Hepatocyte (in vitro differentiated cells): Measurements from ENCODE around the gene RRM1. TPM values are rescaled to one million over a fixed set of nuclear protein-coding genes. Genes with fewer than 3 reads are reported as not detected.

Experiments used
- DNase-seq: peaks from one replicate; pipeline ENCODE4 v3.0.0-alpha.2; 2016; ENCODE audit warnings: low spot score
- H2AFZ ChIP-seq: fragments of 200-600 bp; sonication (generic); 2 replicates; pipeline ENCODE4 v1.6.0; 2016; ENCODE audit warnings: antibody characterized with exemption, mild to moderate bottlenecking
- H3K27ac ChIP-seq: fragments of 200-600 bp; sonication (generic); 2 replicates; pipeline ENCODE4 v1.5.1; 2016; ENCODE audit warnings: mild to moderate bottlenecking
- H3K27me3 ChIP-seq: fragments of 200-600 bp; sonication (generic); 2 replicates; pipeline ENCODE4 v1.6.1; 2016
- H3K36me3 ChIP-seq: fragments of 200-600 bp; sonication (generic); replicated peaks from 2 replicates; pipeline ENCODE4 v1.5.1; 2016; ENCODE audit warnings: low read depth; ENCODE audit not compliant: insufficient read depth
- H3K4me1 ChIP-seq: fragments of 200-600 bp; sonication (generic); 2 replicates; pipeline ENCODE4 v1.5.1; 2016; ENCODE audit warnings: mild to moderate bottlenecking, moderate library complexity; ENCODE audit not compliant: insufficient read depth
- H3K4me2 ChIP-seq: fragments of 200-600 bp; sonication (generic); 2 replicates; pipeline ENCODE4 v1.6.0; 2016
- H3K4me3 ChIP-seq: fragments of 200-600 bp; sonication (generic); 2 replicates; pipeline ENCODE4 v1.5.1; 2016; ENCODE audit warnings: mild to moderate bottlenecking
- H3K79me2 ChIP-seq: fragments of 200-600 bp; sonication (generic); 2 replicates; pipeline ENCODE4 v1.6.0; 2017; ENCODE audit warnings: mild to moderate bottlenecking
- H3K9me2 ChIP-seq: fragments of 200-600 bp; sonication (generic); replicated peaks from 2 replicates; pipeline ENCODE4 v1.6.0; 2017; ENCODE audit warnings: mild to moderate bottlenecking; ENCODE audit not compliant: insufficient read depth
- H3K9me3 ChIP-seq: fragments of 200-600 bp; sonication (generic); 2 replicates; pipeline ENCODE4 v1.5.1; 2016; ENCODE audit warnings: low read depth, mild to moderate bottlenecking
- H4K20me1 ChIP-seq: fragments of 200-600 bp; sonication (generic); 2 replicates; pipeline ENCODE4 v1.6.0; 2016; ENCODE audit warnings: mild to moderate bottlenecking; ENCODE audit not compliant: insufficient read depth, poor library complexity, severe bottlenecking
- EZH2 ChIP-seq: fragments of 200-600 bp; sonication (generic); IDR thresholded peaks from 2 replicates; pipeline ENCODE4 v1.6.1; 2016; ENCODE audit warnings: antibody characterized with exemption, mild to moderate bottlenecking, borderline replicate concordance
- EZH2phosphoT487 ChIP-seq: fragments of 200-600 bp; sonication (generic); IDR thresholded peaks from one replicate; pipeline ENCODE4 v1.6.1; 2018; ENCODE audit warnings: antibody characterized with exemption, mild to moderate bottlenecking, low read depth, moderate library complexity; ENCODE audit not compliant: unreplicated experiment, severe bottlenecking
- WGBS: methylation state at CpG from one replicate; pipeline ENCODE4 v1.1.6; 2016; ENCODE audit warnings: low lambda C conversion rate; ENCODE audit errors: missing lambda C conversion rate; 5-methylcytosine and 5-hydroxymethylcytosine counted together
- polyA plus RNA-seq: library from polyadenylated mRNA; unstranded; fragments of >200 nt; fragmentation: Nextera tagmentation; extraction: Ambion mirVana; gene quantifications from 2 replicates; pipeline ENCODE4 v1.2.1, GENCODE V29; 2016
- total RNA-seq: library from RNA; depleted of rRNA; stranded (reverse); fragments of >200 nt; gene quantifications from 2 replicates; pipeline ENCODE4 v1.2.3, GENCODE V29; 2014
- TF ChIP-seq, protein P1 (sequence below): fragments of 200-600 bp; sonication (generic); IDR thresholded peaks from 2 replicates; pipeline ENCODE4 v1.5.1; 2016; ENCODE audit warnings: antibody characterized with exemption, mild to moderate bottlenecking; ENCODE audit not compliant: poor library complexity

The RRM1 gene
- total RNA-seq, result 34.5 and 35.0 TPM in 2 replicates
- polyA plus RNA-seq, result 25.6 and 25.9 TPM in 2 replicates

DNA sequence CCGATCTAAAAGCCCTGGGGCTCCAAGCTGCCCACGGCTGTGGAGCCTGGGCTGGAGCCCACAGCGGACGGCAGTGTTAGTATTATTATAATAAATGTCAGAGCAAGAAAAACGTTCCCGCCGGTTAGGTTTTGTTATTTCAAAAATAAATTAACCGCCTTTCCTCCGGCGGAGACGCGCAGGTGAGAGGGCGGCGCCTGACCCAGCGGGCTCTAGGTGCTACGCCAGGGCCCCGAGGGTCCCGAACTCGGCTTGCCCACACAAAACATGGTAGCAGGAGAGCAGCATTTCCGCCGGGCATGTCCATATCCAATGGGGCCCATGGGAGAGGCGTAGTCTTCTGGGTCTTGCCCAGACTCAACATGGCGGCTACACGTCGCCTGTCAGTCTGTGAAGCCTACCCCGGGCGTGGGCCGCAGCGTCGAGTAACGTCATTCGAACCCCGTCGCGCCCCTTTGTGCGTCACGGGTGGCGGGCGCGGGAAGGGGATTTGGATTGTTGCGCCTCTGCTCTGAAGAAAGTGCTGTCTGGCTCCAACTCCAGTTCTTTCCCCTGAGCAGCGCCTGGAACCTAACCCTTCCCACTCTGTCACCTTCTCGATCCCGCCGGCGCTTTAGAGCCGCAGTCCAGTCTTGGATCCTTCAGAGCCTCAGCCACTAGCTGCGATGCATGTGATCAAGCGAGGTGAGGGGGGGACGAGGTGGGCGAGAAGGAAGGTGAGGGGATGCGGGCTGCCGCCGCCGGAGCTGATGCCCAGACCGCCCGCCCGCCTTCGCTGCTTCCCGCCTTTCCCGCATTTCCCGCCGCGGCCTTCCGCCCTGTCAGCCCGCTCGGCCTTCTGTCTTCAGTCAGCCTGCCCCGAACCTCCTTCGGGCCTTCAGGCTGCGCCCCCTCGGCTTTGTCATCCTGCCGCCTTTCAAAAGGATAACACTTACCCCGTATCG is at the start of gene RRM1:
Gene RRM1, plus strand, starts transcription at position 452 of the 944 bp plus-strand sequence. Its CDS starts 214 bp downstream, at position 666.
- no peaks in the 10 kb centered on the region for H3K9me3 ChIP-seq
- H3K27ac ChIP-seq, result peak within 1 kb of the TSS; percentile 93
- peak within 1 kb of the TSS; percentile 82 for H3K4me3 ChIP-seq
- no peaks in the 10 kb centered on the region for H3K27me3 ChIP-seq
- TF ChIP-seq, protein P1, sequence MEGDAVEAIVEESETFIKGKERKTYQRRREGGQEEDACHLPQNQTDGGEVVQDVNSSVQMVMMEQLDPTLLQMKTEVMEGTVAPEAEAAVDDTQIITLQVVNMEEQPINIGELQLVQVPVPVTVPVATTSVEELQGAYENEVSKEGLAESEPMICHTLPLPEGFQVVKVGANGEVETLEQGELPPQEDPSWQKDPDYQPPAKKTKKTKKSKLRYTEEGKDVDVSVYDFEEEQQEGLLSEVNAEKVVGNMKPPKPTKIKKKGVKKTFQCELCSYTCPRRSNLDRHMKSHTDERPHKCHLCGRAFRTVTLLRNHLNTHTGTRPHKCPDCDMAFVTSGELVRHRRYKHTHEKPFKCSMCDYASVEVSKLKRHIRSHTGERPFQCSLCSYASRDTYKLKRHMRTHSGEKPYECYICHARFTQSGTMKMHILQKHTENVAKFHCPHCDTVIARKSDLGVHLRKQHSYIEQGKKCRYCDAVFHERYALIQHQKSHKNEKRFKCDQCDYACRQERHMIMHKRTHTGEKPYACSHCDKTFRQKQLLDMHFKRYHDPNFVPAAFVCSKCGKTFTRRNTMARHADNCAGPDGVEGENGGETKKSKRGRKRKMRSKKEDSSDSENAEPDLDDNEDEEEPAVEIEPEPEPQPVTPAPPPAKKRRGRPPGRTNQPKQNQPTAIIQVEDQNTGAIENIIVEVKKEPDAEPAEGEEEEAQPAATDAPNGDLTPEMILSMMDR, result no peak
- TF ChIP-seq EZH2, result no peak
- TF ChIP-seq EZH2phosphoT487, result no peak
- H3K4me2 ChIP-seq, result peak within 1 kb of the TSS; percentile 83
- peak; percentile 97 for DNase-seq
- WGBS, result 1% methylated on average over 60 of the region's 74 CpGs
- H3K36me3 ChIP-seq, result no peaks in the 10 kb centered on the region
- peak within 1 kb of the TSS; percentile 85 for H2AFZ ChIP-seq
- no peaks in the 10 kb centered on the region for H3K4me1 ChIP-seq
- H4K20me1 ChIP-seq, result no peaks in the 10 kb centered on the region
- no peaks in the 10 kb centered on the region for H3K9me2 ChIP-seq
- H3K79me2 ChIP-seq, result peaks cover 37% of the 10 kb centered on the region

DNA sequence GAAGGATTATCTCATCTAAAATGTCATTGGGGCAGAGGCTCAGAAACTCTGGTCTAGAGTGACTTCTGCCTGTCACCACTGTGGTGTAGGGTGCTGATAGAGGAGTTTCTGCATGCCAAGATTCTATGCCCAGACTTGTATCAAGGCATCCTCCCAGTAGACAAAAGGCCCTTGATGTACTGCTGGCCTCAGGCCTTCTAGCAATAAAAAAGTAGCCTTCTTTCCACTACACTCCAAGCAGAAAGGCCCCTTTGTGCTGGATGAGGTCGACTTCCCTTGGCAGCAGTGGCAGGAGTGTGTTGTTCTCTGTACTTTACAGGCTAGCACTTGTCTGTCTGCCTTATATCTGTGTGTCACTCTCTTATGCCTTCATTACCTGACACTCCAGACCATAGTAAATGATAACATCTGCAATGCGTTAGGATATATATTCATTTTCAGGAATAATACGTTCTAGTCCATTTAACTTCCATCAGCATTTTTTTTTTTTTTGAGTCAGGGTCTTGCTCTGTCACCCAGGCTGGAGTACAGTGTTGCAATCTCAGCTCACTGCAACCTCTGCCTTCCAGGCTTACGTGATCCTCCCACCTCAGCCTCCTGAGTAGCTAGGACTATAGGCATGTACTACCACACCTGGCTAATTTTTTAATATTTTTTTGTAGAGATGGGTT is 49.5 kb upstream of the RRM1 start:
- TF ChIP-seq EZH2, result no peak
- TF ChIP-seq, protein P1, result no peak
- no peak for TF ChIP-seq EZH2phosphoT487
- H3K36me3 ChIP-seq, result no peaks in the 10 kb centered on the region
- no peaks in the 10 kb centered on the region for H3K27me3 ChIP-seq
- no peak overlapping the region for H3K4me3 ChIP-seq
- no peaks in the 10 kb centered on the region for H3K9me3 ChIP-seq
- DNase-seq, result no peak
- H4K20me1 ChIP-seq, result no peaks in the 10 kb centered on the region
- H2AFZ ChIP-seq, result no peak overlapping the region
- peaks cover 10% of the 10 kb centered on the region for H3K4me1 ChIP-seq
- no peak overlapping the region for H3K4me2 ChIP-seq
- 48% methylated on average over 4 of the region's 4 CpGs for WGBS
- H3K27ac ChIP-seq, result no peak overlapping the region
- H3K9me2 ChIP-seq, result no peaks in the 10 kb centered on the region
- no peaks in the 10 kb centered on the region for H3K79me2 ChIP-seq

DNA sequence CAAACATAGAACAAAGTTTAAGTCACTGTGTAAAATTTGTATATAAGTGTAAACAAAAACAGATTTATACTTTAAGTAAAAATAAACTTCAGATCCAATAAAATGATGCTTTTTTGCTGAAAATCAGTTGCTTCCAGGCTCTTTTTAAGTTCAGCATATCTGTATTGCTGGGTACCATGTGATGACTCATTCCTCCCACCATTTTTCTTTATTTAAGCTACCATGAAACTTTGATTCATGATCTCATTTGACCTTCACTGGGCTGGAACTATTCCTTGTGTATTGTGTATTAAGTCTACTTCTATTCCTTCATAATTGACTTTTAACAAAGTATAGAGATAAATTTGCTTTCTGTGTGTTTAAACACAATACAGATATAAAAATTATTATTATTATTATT is 46.3 kb upstream of the RRM1 start:
- no peaks in the 10 kb centered on the region for H4K20me1 ChIP-seq
- H2AFZ ChIP-seq, result no peak overlapping the region
- H3K9me3 ChIP-seq, result no peaks in the 10 kb centered on the region
- H3K4me1 ChIP-seq, result peaks cover 10% of the 10 kb centered on the region
- no peak overlapping the region for H3K4me3 ChIP-seq
- H3K79me2 ChIP-seq, result no peaks in the 10 kb centered on the region
- H3K9me2 ChIP-seq, result no peaks in the 10 kb centered on the region
- DNase-seq, result no peak
- no peak overlapping the region for H3K27ac ChIP-seq
- no peak overlapping the region for H3K4me2 ChIP-seq
- H3K27me3 ChIP-seq, result no peaks in the 10 kb centered on the region
- TF ChIP-seq EZH2phosphoT487 (no peak), EZH2 (no peak)
- H3K36me3 ChIP-seq, result no peaks in the 10 kb centered on the region

DNA sequence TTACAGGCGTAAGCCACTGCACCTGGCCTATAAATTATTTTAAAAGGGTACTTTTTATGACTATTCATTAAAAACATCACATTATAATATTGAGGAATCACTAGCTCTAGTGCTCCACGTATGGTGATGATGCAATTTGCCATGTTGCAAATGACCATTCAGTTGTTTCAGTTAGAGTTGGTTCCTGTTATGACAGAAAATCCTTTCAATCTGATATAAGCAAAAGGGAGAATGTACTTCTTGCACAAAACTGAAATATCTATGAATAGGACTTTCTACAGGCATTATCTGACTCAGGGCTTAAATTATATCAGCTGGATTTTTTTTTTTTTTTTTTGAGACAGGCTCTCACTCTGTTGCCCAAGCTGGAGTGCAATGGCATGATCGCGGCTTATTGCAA is 45.6 kb upstream of the RRM1 start:
- no peak overlapping the region for H3K27ac ChIP-seq
- 92% methylated on average over 4 of the region's 4 CpGs for WGBS
- TF ChIP-seq, protein P1, result no peak
- TF ChIP-seq EZH2 (no peak), EZH2phosphoT487 (no peak)

More for the DNA sequence above, 45.6 kb upstream of the RRM1 start:
- Histone ChIP-seq H3K9me3 (no peaks in the 10 kb centered on the region), H3K9me2 (no peaks in the 10 kb centered on the region), H2AFZ (no peak overlapping the region), H3K79me2 (no peaks in the 10 kb centered on the region), H3K4me2 (no peak overlapping the region), H3K36me3 (no peaks in the 10 kb centered on the region), H3K4me1 (peaks cover 10% of the 10 kb centered on the region), H3K4me3 (no peak overlapping the region), H3K27me3 (no peaks in the 10 kb centered on the region), H4K20me1 (no peaks in the 10 kb centered on the region)
- no peak for DNase-seq
